HG03469 (cell line): ENCODE data around the gene ITIH5.
"Not testable (repeated sequence)": the region's sequence is repeated elsewhere in the genome, so short reads cannot be mapped to it uniquely, and the experiment has no call there.

Source experiments
- ATAC-seq: cut with Tn5 transposase; IDR thresholded peaks from one replicate; pipeline ENCODE4 v1.9.1; 2021; ENCODE audit warnings: mild to moderate bottlenecking, moderate library complexity, moderate number of reproducible peaks; ENCODE audit not compliant: unreplicated experiment

Gene ITIH5

GRCh38 chr10:7689591-7689990, 22.8 kb upstream of the ITIH5 start:
- ATAC-seq, result no peak

- peak; percentile 90 for ATAC-seq
Observed at GRCh38 chr10:7687228-7687907, 20.6 kb upstream of the ITIH5 start.

- ATAC-seq, result no peak
Observed at GRCh38 chr10:7686351-7687171, 19.8 kb upstream of the ITIH5 start.

GRCh38 chr10:7680078-7680477, 13.3 kb upstream of the ITIH5 start:
- not testable (repeated sequence) for ATAC-seq

- ATAC-seq, result no peak
Observed at GRCh38 chr10:7679256-7679655, 12.5 kb upstream of the ITIH5 start.

- no peak for ATAC-seq
Observed at GRCh38 chr10:7672341-7673134, 5.8 kb upstream of the ITIH5 start.

- ATAC-seq, result no peak
Observed at GRCh38 chr10:7670157-7670556, 3.4 kb upstream of the ITIH5 start.

- no peak for ATAC-seq
Observed at GRCh38 chr10:7667262-7668141, 736 bp upstream of the ITIH5 start.

GRCh38 chr10:7665767-7666166, 999 bp downstream of the ITIH5 start:
- no peak for ATAC-seq

GRCh38 chr10:7664707-7665106, 2.1 kb downstream of the ITIH5 start:
- no peak for ATAC-seq

GRCh38 chr10:7662522-7662921, 4.2 kb downstream of the ITIH5 start:
- ATAC-seq, result no peak

GRCh38 chr10:7659560-7659959, 7.2 kb downstream of the ITIH5 start:
- ATAC-seq, result no peak

GRCh38 chr10:7657552-7657951, 9.2 kb downstream of the ITIH5 start:
- no peak for ATAC-seq

- ATAC-seq, result not testable (repeated sequence)
Observed at GRCh38 chr10:7657079-7657478, 9.7 kb downstream of the ITIH5 start.

- no peak for ATAC-seq
Observed at GRCh38 chr10:7651853-7652470, 14.8 kb downstream of the ITIH5 start.

- ATAC-seq, result no peak
Observed at GRCh38 chr10:7649673-7650300, 17.0 kb downstream of the ITIH5 start.

GRCh38 chr10:7647062-7647664, 19.6 kb downstream of the ITIH5 start:
- ATAC-seq, result no peak

- no peak for ATAC-seq
Observed at GRCh38 chr10:7642491-7643011, 24.2 kb downstream of the ITIH5 start.
